Coronary artery (tissue), 2 donors: ENCODE results near the gene CLEC4C.
"Not testable (repeated sequence)": the region's sequence is repeated elsewhere in the genome, so short reads cannot be mapped to it uniquely, and the experiment has no call there.

Experiments
- DNase-seq: peaks from one replicate; pipeline ENCODE4 v3.0.0-alpha.2; 2017; ENCODE audit warnings: low spot score
- H3K27ac ChIP-seq, 2 donors: fragments of 200-600 bp; sonication (generic); one replicate each; pipeline ENCODE4 v1.5.1; 2016 to 2019
- H3K4me3 ChIP-seq: fragments of 200-600 bp; sonication (generic); 2 replicates; pipeline ENCODE4 v1.5.1; 2016; ENCODE audit warnings: mild to moderate bottlenecking, moderate library complexity
- TF ChIP-seq, protein P1 (sequence below): fragments of 200-600 bp; sonication (generic); IDR thresholded peaks from one replicate; pipeline ENCODE4 v1.5.1; 2019; ENCODE audit warnings: antibody characterized with exemption

Gene CLEC4C

DNA sequence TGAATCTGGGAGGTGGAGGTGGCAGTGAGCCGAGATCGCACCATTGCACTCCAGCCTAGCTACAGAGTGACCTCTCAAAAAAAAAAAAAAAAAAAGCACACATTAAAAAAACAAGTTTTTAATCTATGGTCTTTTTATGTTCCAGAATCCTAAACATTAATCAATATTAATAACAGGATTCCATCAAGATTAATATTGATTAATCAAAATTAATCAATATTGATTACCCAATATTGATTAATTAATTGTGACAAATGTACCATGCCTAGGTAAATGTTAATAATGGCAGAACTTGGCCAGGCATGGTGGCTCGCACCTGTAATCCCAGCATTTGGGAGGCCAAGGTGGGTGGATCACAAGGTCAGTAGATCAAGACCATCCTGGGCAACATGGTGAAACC is 34.1 kb upstream of the CLEC4C start:
- TF ChIP-seq, protein P1, sequence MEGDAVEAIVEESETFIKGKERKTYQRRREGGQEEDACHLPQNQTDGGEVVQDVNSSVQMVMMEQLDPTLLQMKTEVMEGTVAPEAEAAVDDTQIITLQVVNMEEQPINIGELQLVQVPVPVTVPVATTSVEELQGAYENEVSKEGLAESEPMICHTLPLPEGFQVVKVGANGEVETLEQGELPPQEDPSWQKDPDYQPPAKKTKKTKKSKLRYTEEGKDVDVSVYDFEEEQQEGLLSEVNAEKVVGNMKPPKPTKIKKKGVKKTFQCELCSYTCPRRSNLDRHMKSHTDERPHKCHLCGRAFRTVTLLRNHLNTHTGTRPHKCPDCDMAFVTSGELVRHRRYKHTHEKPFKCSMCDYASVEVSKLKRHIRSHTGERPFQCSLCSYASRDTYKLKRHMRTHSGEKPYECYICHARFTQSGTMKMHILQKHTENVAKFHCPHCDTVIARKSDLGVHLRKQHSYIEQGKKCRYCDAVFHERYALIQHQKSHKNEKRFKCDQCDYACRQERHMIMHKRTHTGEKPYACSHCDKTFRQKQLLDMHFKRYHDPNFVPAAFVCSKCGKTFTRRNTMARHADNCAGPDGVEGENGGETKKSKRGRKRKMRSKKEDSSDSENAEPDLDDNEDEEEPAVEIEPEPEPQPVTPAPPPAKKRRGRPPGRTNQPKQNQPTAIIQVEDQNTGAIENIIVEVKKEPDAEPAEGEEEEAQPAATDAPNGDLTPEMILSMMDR = no peak
- Histone ChIP-seq H3K4me3 (no peak overlapping the region), H3K27ac (no peak overlapping the region)
- DNase-seq = no peak

- Histone ChIP-seq H3K4me3 (no peak overlapping the region), H3K27ac (no peak overlapping the region)
- TF ChIP-seq, protein P1 = no peak
- DNase-seq = no peak
Observed at GRCh38 chr12:7769999-7770398, 22.8 kb upstream of the CLEC4C start.

- no peak for DNase-seq
- TF ChIP-seq, protein P1 = no peak
Observed at GRCh38 chr12:7758766-7759140, 11.6 kb upstream of the CLEC4C start.

GRCh38 chr12:7756993-7757392 is 9.8 kb upstream of the CLEC4C start:
- H3K27ac ChIP-seq = no peak overlapping the region

More at GRCh38 chr12:7758766-7759140, 11.6 kb upstream of the CLEC4C start:
- H3K4me3 ChIP-seq = no peak overlapping the region
- no peak overlapping the region for H3K27ac ChIP-seq

GRCh38 chr12:7755668-7756067 is 8.5 kb upstream of the CLEC4C start:
- not testable (repeated sequence) for H3K27ac ChIP-seq, DNase-seq, H3K4me3 ChIP-seq

More at GRCh38 chr12:7756993-7757392, 9.8 kb upstream of the CLEC4C start:
- TF ChIP-seq, protein P1 = no peak
- no peak for DNase-seq
- H3K4me3 ChIP-seq = no peak overlapping the region

DNA sequence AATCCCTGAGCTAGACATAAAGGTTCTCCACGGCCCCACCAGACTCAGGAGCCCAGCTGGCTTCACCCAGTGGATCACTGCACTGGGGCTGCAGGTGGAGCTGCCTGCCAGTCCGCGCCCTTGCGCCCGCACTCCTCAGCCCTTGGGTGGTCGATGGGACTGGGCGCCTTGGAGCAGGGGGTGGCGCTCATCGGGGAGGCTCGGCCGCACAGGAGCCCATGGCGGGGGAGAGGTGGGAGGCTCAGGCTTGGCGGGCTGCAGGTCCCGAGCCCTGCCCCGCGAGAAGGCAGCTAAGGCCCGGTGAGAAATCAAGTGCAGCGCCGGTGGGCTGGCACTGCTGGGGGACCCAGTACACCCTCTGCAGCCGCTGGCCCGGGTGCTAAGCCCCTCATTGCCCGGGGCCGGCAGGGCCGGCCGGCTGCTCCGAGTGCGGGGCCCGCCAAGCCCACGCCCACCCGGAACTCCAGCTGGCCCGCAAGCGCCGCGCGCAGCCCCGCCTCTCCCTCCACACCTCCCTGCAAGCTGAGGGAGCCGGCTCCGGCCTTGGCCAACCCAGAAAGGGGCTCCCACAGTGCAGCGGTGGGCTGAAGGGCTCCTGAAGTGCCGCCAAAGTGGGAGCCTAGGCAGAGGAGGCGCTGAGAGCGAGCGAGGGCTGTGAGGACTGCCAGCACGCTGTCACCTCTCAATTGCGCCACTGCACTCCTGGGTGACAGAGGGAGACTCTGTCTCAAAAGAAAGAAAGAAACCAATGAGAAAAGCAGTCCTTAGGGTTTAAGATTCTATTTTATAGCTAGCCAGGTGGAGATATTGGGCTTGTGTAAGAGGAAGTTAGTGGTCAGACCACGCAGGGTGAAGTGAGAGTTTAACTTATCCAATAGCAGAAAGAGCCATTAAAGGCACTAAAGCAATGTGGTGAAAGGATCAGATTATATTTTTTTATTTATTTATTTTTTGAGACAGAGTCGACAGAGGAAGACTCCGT is 5.1 kb upstream of the CLEC4C start:
- not testable (repeated sequence) for H3K27ac ChIP-seq

DNA sequence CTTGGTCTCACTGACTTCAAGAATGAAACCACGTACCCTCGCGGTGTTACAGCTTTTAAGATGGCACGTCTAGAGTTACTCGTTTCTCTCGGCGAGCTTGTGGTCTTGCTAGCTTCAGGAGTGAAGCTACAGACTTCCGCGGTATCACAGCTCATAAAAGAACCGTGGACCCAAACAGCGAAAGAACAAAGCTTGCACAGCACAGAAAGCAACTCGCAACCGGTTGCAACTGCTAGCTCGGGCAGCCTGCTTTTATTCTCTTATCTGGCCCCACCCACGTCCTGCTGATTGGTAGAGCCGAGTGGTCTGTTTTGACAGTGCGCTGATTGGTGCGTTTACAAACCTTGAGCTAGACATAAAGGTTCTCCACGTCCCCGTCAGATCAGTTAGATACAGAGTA is 4.2 kb upstream of the CLEC4C start:
- H3K4me3 ChIP-seq = no peak overlapping the region
- H3K27ac ChIP-seq = no peak overlapping the region
- TF ChIP-seq, protein P1 = no peak
- no peak for DNase-seq

More for the DNA sequence above, 5.1 kb upstream of the CLEC4C start:
- DNase-seq, H3K4me3 ChIP-seq: not testable (repeated sequence)

DNA sequence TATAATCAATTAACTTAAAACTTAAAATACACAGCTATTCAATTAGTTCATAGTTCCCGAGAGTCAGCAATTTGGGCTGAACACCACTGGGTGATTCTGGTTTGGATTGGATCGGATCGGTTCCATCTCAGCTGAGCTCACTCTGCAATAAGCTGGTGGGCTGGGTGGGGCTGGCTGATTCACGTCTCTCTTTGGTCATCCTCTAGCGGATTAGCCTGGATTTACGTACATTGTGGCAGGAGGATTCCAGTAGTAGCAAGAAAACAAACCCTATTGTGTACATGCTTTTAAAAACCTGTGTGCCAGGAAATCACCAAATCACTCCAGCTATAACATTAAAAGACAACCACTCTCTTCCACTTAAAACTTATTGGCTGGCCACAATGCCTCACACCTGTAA is 3.2 kb upstream of the CLEC4C start:
- DNase-seq = no peak
- TF ChIP-seq, protein P1 = no peak
- Histone ChIP-seq H3K4me3 (no peak overlapping the region), H3K27ac (no peak overlapping the region)
